Karpas-422 (cell line): ENCODE results near the gene ATPAF1. TPM values are rescaled to one million over a fixed set of nuclear protein-coding genes. Genes with fewer than 3 reads are reported as not detected.
A peak's percentile ranks its signal among the peaks of the same experiment; 100 is the strongest.
"Not testable (repeated sequence)": the region's sequence is repeated elsewhere in the genome, so short reads cannot be mapped to it uniquely, and the experiment has no call there.

Experiments
- DNase-seq: peaks from one replicate; pipeline ENCODE4 v3.0.0-alpha.2; 2015
- H2AFZ ChIP-seq: fragments of 200-600 bp; sonication (generic); 2 replicates; pipeline ENCODE4 v1.6.1; 2014; ENCODE audit warnings: antibody characterized with exemption, low read length, mixed read lengths
- H3K27ac ChIP-seq: fragments of 200-600 bp; sonication (generic); 2 replicates; pipeline ENCODE4 v1.5.1; 2014; ENCODE audit warnings: mild to moderate bottlenecking, low read length, moderate library complexity
- H3K27me3 ChIP-seq: fragments of 200-600 bp; sonication (generic); 2 replicates; pipeline ENCODE4 v1.6.1; 2014; ENCODE audit warnings: low read length, mixed read lengths
- H3K36me3 ChIP-seq: fragments of 200-600 bp; sonication (generic); 2 replicates; pipeline ENCODE4 v1.6.1; 2014; ENCODE audit warnings: low read length, mixed read lengths; ENCODE audit not compliant: insufficient read depth
- H3K4me1 ChIP-seq: fragments of 200-600 bp; sonication (generic); 2 replicates; pipeline ENCODE4 v1.6.1; 2014; ENCODE audit warnings: mild to moderate bottlenecking, low read length, mixed read lengths
- H3K4me2 ChIP-seq: fragments of 200-600 bp; sonication (generic); 2 replicates; pipeline ENCODE4 v1.6.1; 2014; ENCODE audit warnings: low read length, low read depth, mild to moderate bottlenecking; ENCODE audit not compliant: poor library complexity, severe bottlenecking
- H3K4me3 ChIP-seq: fragments of 200-600 bp; sonication (generic); 2 replicates; pipeline ENCODE4 v1.5.1; 2014; ENCODE audit warnings: mild to moderate bottlenecking, antibody characterized with exemption, low read length, mixed read lengths
- H3K79me2 ChIP-seq: fragments of 200-600 bp; sonication (generic); 2 replicates; pipeline ENCODE4 v1.6.1; 2014; ENCODE audit warnings: mild to moderate bottlenecking, low read length, mixed read lengths
- H3K9ac ChIP-seq: fragments of 200-600 bp; sonication (generic); 2 replicates; pipeline ENCODE4 v1.6.0; 2014; ENCODE audit warnings: low read length
- H3K9me2 ChIP-seq: fragments of 200-600 bp; sonication (generic), shearing (Covaris generic); replicated peaks from 2 replicates; pipeline ENCODE4 v1.6.0; 2014; ENCODE audit warnings: mild to moderate bottlenecking, low read length, moderate library complexity; ENCODE audit not compliant: insufficient read depth
- H3K9me3 ChIP-seq: fragments of 300-700, 200-600 bp; sonication (generic); 2 replicates; pipeline ENCODE4 v1.6.1; 2014; ENCODE audit warnings: low read length, mixed read lengths
- H4K20me1 ChIP-seq: fragments of 200-600 bp; sonication (generic); 2 replicates; pipeline ENCODE4 v1.6.1; 2014; ENCODE audit warnings: mild to moderate bottlenecking, antibody characterized with exemption, low read length, low read depth; ENCODE audit not compliant: insufficient read depth
- total RNA-seq: library from RNA; depleted of rRNA; stranded (reverse); fragments of >200 nt; shearing (Covaris generic); gene quantifications from 2 replicates; pipeline ENCODE4 v1.2.3, GENCODE V29; 2014; ENCODE audit warnings: low replicate concordance

ATPAF1 gene
- total RNA-seq, 1 experiment from 2014 or later: 81.2 TPM

GRCh38 chr1:46676531-46676930 is 8.4 kb upstream of the ATPAF1 start:
- H3K4me3 ChIP-seq: no peak overlapping the region
- no peak overlapping the region for H3K9ac ChIP-seq
- H3K4me2 ChIP-seq: no peak overlapping the region
- H3K79me2 ChIP-seq: 0 out of 2 replicates have a peak, but pooled peaks cover 2% of the 10 kb centered on the region
- peaks cover 30% of the 10 kb centered on the region for H3K36me3 ChIP-seq
- no peak overlapping the region for H3K27ac ChIP-seq
- no peaks in the 10 kb centered on the region for H3K4me1 ChIP-seq
- no peak for DNase-seq
- no peaks in the 10 kb centered on the region for H3K27me3 ChIP-seq
- H2AFZ ChIP-seq: no peak overlapping the region
- no peaks in the 10 kb centered on the region for H4K20me1 ChIP-seq
- H3K9me2 ChIP-seq: no peaks in the 10 kb centered on the region
- no peaks in the 10 kb centered on the region for H3K9me3 ChIP-seq

GRCh38 chr1:46675549-46676314 is 7.6 kb upstream of the ATPAF1 start:
- Histone ChIP-seq H2AFZ (no peak overlapping the region), H3K36me3 (peaks cover 26% of the 10 kb centered on the region), H3K9me3 (no peaks in the 10 kb centered on the region), H4K20me1 (no peaks in the 10 kb centered on the region), H3K4me2 (no peak overlapping the region), H3K79me2 (0 out of 2 replicates have a peak, but pooled peaks cover 2% of the 10 kb centered on the region), H3K27me3 (no peaks in the 10 kb centered on the region), H3K9ac (no peak overlapping the region), H3K4me3 (no peak overlapping the region), H3K9me2 (no peaks in the 10 kb centered on the region), H3K27ac (no peak overlapping the region), H3K4me1 (no peaks in the 10 kb centered on the region)
- no peak for DNase-seq

DNA sequence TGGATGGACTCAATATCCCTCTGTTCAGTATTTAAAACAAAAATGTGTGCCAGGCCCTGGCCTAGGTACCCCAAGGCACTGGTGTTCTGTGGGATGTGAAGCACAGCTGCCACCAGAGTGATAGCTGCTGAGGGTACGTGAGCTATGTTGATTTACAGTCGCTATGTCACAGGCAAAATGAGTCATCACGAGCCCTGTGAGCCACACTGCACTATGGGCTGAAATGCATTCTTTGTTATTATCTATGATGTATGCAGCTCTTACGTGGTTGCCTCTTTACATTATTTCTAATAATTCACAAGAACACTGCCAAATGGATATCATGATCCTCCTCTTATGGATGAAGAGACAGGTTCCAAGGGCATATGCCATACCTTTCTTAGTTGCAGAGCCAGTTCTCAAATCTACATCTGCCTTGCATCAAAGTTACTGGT is 5.6 kb upstream of the ATPAF1 start:
- Histone ChIP-seq H3K9me3 (no peaks in the 10 kb centered on the region), H3K9ac (no peak overlapping the region), H4K20me1 (no peaks in the 10 kb centered on the region), H3K79me2 (no peaks in the 10 kb centered on the region), H3K36me3 (peaks cover 11% of the 10 kb centered on the region; the same call in 1 of the 2 replicates), H3K9me2 (no peaks in the 10 kb centered on the region), H3K4me1 (peaks cover 2% of the 10 kb centered on the region), H2AFZ (no peak overlapping the region), H3K27ac (no peak overlapping the region), H3K4me3 (no peak overlapping the region), H3K27me3 (no peaks in the 10 kb centered on the region), H3K4me2 (no peak overlapping the region)
- DNase-seq: no peak

- DNase-seq: no peak
- no peak overlapping the region for H3K4me2 ChIP-seq
Observed at GRCh38 chr1:46672696-46673095, 4.5 kb upstream of the ATPAF1 start.

DNA sequence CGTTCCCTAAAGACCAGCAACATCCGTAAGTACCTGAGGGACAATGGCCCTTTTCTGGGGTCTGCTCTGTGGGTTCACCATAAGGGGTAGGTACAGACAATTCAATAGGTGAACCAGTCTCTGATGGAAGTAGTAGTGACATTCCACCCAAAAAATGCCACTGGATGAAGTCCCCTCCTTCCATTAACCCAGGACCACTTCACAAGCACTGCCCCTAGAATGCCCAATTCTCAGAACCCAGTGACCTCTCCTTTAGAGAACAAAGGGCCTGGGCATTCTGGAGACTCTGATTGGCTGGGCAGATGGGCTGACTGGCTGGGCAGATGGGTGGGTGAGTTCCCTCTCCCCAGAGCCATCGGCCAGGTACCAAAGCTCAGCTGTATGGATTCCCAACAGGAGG is 3.4 kb upstream of the ATPAF1 start, which contains the start of gene TEX38:
Gene TEX38 (plus strand): TSS at position 301 of the 400 bp plus-strand sequence. CDS start 81 bp downstream, at position 382.
- Histone ChIP-seq H3K27me3 (no peaks in the 10 kb centered on the region), H3K9me2 (no peaks in the 10 kb centered on the region), H3K36me3 (peaks cover 7% of the 10 kb centered on the region; the same call in 1 of the 2 replicates), H3K27ac (no peak within 1 kb of the TSS), H4K20me1 (no peaks in the 10 kb centered on the region), H3K4me3 (no peak within 1 kb of the TSS), H2AFZ (no peak within 1 kb of the TSS), H3K4me1 (peaks cover 14% of the 10 kb centered on the region), H3K79me2 (peaks cover 14% of the 10 kb centered on the region), H3K4me2 (no peak within 1 kb of the TSS), H3K9me3 (no peaks in the 10 kb centered on the region), H3K9ac (no peak within 1 kb of the TSS)
- DNase-seq: no peak

More at GRCh38 chr1:46672696-46673095, 4.5 kb upstream of the ATPAF1 start:
- no peak overlapping the region for H3K27ac ChIP-seq
- H3K36me3 ChIP-seq: peaks cover 7% of the 10 kb centered on the region; the same call in 1 of the 2 replicates
- H3K27me3 ChIP-seq: no peaks in the 10 kb centered on the region
- H3K4me3 ChIP-seq: no peak overlapping the region
- H3K9ac ChIP-seq: no peak overlapping the region
- peaks cover 6% of the 10 kb centered on the region for H3K4me1 ChIP-seq
- peaks cover 2% of the 10 kb centered on the region for H3K79me2 ChIP-seq
- H2AFZ ChIP-seq: no peak overlapping the region
- H3K9me3 ChIP-seq: no peaks in the 10 kb centered on the region
- no peaks in the 10 kb centered on the region for H4K20me1 ChIP-seq
- H3K9me2 ChIP-seq: no peaks in the 10 kb centered on the region

DNA sequence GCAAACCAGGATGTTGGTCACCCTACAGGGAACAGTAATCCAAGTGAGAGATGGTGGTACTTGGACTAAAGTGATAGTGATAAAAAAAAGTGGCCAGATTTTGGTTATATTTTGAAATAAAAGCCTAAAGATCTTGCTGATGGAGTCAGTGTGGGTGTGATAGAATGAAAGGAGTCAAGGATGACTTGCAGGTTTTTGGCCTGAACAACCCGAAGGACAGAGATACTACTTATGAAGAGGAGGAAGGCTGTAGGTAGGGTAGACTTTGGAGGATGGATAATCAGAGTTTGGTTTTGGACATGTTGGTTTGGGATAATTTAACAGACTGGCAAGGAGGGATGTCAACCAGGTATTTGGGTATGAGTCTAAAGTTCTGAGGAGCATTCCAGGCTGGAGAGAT is 2.0 kb upstream of the ATPAF1 start:
- peaks cover 22% of the 10 kb centered on the region for H3K4me1 ChIP-seq
- H3K4me3 ChIP-seq: no peak overlapping the region
- H3K79me2 ChIP-seq: peaks cover 28% of the 10 kb centered on the region

GRCh38 chr1:46665983-46666382 is 2.2 kb downstream of the ATPAF1 start:
- Histone ChIP-seq H3K9me3 (no peaks in the 10 kb centered on the region), H3K4me3 (peak overlapping the region; percentile 77; the same call in 1 of the 2 replicates), H3K27ac (no peak overlapping the region), H4K20me1 (no peaks in the 10 kb centered on the region), H3K79me2 (peaks cover 41% of the 10 kb centered on the region), H3K9ac (0 out of 2 replicates have a peak overlapping the region, but pooled peaks have one; percentile 92), H3K27me3 (no peaks in the 10 kb centered on the region), H2AFZ (no peak overlapping the region), H3K4me1 (peaks cover 22% of the 10 kb centered on the region), H3K9me2 (no peaks in the 10 kb centered on the region), H3K4me2 (peak overlapping the region; percentile 93), H3K36me3 (peaks cover 19% of the 10 kb centered on the region)
- no peak for DNase-seq

More for the DNA sequence above, 2.0 kb upstream of the ATPAF1 start:
- Histone ChIP-seq H3K9ac (no peak overlapping the region), H3K27me3 (no peaks in the 10 kb centered on the region), H2AFZ (no peak overlapping the region), H4K20me1 (no peaks in the 10 kb centered on the region), H3K9me2 (no peaks in the 10 kb centered on the region), H3K4me2 (no peak overlapping the region), H3K27ac (no peak overlapping the region), H3K36me3 (peaks cover 4% of the 10 kb centered on the region; the same call in 1 of the 2 replicates), H3K9me3 (no peaks in the 10 kb centered on the region)
- no peak for DNase-seq

DNA sequence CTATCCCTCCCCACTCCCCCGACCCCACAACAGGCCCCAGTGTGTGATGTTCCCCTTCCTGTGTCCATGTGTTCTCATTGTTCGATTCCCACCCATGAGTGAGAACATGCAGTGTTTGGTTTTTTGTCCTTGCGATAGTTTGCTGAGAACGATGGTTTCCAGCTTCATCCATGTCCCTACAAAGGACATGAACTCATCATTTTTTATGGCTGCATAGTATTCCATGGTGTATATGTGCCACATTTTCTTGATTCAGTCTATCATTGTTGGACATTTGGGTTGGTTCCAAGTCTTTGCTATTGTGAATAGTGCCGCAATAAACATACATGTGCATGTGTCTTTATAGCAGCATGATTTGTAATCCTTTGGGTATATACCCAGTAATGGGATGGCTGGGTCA is 5.2 kb downstream of the ATPAF1 start:
- not testable (repeated sequence) for DNase-seq, H3K9ac ChIP-seq, H3K9me2 ChIP-seq, H3K4me2 ChIP-seq, H2AFZ ChIP-seq, H4K20me1 ChIP-seq, H3K4me3 ChIP-seq, H3K27me3 ChIP-seq, H3K27ac ChIP-seq, H3K9me3 ChIP-seq
- Histone ChIP-seq H3K79me2 (peaks cover 43% of the 10 kb centered on the region), H3K36me3 (peaks cover 27% of the 10 kb centered on the region), H3K4me1 (peaks cover 15% of the 10 kb centered on the region)
